ENCODE measurements around the gene COP1. TPM values are rescaled to one million over a fixed set of nuclear protein-coding genes. Genes with fewer than 3 reads are reported as not detected.

Gene COP1
- total and polyA plus RNA-seq, 2 donors (not counting 3 experiments of a cell fraction or from before 2014, with no cell fraction given) = 16.5 to 40.9 TPM

DNA sequence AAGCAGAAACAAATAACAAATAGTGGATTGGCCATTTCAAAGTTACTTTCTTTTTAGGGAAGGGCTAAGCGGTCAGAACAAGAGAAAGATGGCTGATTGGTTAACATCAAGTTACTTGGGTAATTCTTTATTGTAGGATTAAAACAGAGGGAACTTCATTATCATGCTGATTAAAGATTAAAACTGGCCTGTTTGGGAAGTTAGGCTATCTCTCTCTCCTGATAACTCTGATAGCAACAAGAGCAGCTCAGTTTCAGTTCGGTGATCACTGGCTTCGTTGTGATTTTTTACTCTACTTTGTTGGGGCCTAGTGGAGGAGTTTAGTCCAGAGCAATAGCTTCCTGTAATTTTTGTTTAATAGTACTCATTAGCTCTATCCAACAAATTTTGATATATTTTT is 20.5 kb upstream of the COP1 start:
- DNase-seq (ENCODE audit: low read depth, low spot score) (no peak), FAIRE-seq (no peak)
- H3K4me2 ChIP-seq (ENCODE audit: insufficient read depth, low read length) = no peak overlapping the region
- H3K4me1 ChIP-seq (ENCODE audit: control insufficient read depth, extremely low read depth, insufficient read depth, low read length) = no peaks in the 10 kb centered on the region
- H2AFZ ChIP-seq (ENCODE audit: low read depth, low read length) = no peak overlapping the region
- no peak overlapping the region for H3K27ac ChIP-seq (ENCODE audit: insufficient read depth, low read depth, low read length)
- no peaks in the 10 kb centered on the region for H3K79me2 ChIP-seq (ENCODE audit: control insufficient read depth, insufficient read depth, low read length)
- no peaks in the 10 kb centered on the region for H3K36me3 ChIP-seq (ENCODE audit: control insufficient read depth in 2 of 2, extremely low read depth in 1 of 2, insufficient read depth in 2 of 2, low read length in 2 of 2)
- TF ChIP-seq FOS (IDR thresholded peaks at IDR 0.05; ENCODE audit: borderline replicate concordance, insufficient read depth, low read length) (no peak), POLR2AphosphoS5 (IDR thresholded peaks at IDR 0.05; ENCODE audit: insufficient read depth, low read depth, low read length) (no peak), GATA2 (IDR thresholded peaks at IDR 0.05; ENCODE audit: insufficient read depth, insufficient read length, low read depth, low read length) (no peak), POLR2A (IDR thresholded peaks at IDR 0.05; ENCODE audit: low read depth, low read length) (no peak), EZH2 (IDR thresholded peaks at IDR 0.05; ENCODE audit: borderline replicate concordance, low read depth, low read length, severe bottlenecking) (no peak), MYC (IDR thresholded peaks at IDR 0.05; ENCODE audit: low read depth, low read length) (no peak), JUN (IDR thresholded peaks at IDR 0.05; ENCODE audit: borderline replicate concordance, insufficient read depth, insufficient read length, low read depth) (no peak)
- TF ChIP-seq, protein P1, sequence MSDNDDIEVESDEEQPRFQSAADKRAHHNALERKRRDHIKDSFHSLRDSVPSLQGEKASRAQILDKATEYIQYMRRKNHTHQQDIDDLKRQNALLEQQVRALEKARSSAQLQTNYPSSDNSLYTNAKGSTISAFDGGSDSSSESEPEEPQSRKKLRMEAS (IDR thresholded peaks at IDR 0.05; ENCODE audit: insufficient read depth, insufficient read length) = no peak
- TF ChIP-seq, protein P2, sequence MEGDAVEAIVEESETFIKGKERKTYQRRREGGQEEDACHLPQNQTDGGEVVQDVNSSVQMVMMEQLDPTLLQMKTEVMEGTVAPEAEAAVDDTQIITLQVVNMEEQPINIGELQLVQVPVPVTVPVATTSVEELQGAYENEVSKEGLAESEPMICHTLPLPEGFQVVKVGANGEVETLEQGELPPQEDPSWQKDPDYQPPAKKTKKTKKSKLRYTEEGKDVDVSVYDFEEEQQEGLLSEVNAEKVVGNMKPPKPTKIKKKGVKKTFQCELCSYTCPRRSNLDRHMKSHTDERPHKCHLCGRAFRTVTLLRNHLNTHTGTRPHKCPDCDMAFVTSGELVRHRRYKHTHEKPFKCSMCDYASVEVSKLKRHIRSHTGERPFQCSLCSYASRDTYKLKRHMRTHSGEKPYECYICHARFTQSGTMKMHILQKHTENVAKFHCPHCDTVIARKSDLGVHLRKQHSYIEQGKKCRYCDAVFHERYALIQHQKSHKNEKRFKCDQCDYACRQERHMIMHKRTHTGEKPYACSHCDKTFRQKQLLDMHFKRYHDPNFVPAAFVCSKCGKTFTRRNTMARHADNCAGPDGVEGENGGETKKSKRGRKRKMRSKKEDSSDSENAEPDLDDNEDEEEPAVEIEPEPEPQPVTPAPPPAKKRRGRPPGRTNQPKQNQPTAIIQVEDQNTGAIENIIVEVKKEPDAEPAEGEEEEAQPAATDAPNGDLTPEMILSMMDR (IDR thresholded peaks at IDR 0.05; ENCODE audit: extremely low read depth in 1 of 2, insufficient read depth in 1 of 2, low read depth in 1 of 2, low read length in 2 of 2) = no peak
- ChIA-PET CTCF (no interaction called here), POLR2A (no interaction called here)
- no peaks in the 10 kb centered on the region for H4K20me1 ChIP-seq (replicated peaks; ENCODE audit: control insufficient read depth, extremely low read depth, insufficient read depth, low read length)
- H3K27me3 ChIP-seq (ENCODE audit: control insufficient read depth in 2 of 2, insufficient read depth in 2 of 2, low read length in 2 of 2) = no peaks in the 10 kb centered on the region
- intact Hi-C loops (cut with micrococcal nuclease) = no loop called here
- no peaks in the 10 kb centered on the region for H3K9me1 ChIP-seq (replicated peaks; ENCODE audit: control insufficient read depth, extremely low read depth, insufficient read depth, low read length)
- no peak overlapping the region for H3K9ac ChIP-seq (replicated peaks; ENCODE audit: extremely low read depth, insufficient read depth, low read length)
- dilution Hi-C loops (cut with MboI; ENCODE audit: extremely low pct_ligation_motif_present, low sequenced_read_pairs) = no loop called here
- H3K9me3 ChIP-seq (replicated peaks; ENCODE audit: control insufficient read depth, insufficient read depth, low read length) = no peaks in the 10 kb centered on the region
- H3K4me3 ChIP-seq (replicated peaks in 1 of 3; ENCODE audit: insufficient read depth in 1 of 3, low read depth in 1 of 3, low read length in 3 of 3) = no peak overlapping the region
- no TSS peak for BruUV-seq (replicated peaks)

Data from endothelial cell of umbilical vein (primary cell).